GM19035 (cell line): ENCODE measurements around the gene PITPNB.

Source experiments
- ATAC-seq: cut with Tn5 transposase; IDR thresholded peaks from one replicate; pipeline ENCODE4 v1.9.1; 2021; ENCODE audit not compliant: unreplicated experiment

The PITPNB gene

DNA sequence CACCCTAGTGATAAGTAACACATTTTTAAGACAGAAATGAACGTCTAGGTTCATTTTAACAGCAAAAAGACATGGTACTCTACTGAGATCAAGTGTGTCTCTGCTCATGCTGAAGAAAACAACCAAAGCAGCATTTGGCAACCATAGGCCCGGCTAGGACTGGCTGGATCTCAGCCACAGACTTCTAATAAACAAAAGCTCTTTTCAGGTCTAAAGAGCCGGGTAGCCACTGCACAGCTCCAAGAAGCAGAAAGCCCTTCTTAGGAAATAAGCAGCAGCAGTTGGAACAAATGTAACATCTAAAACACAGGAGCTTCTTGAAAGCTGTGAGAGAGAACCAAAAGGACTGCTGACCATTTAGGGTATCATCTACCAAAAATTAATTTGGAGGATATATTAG is 37.6 kb downstream of the PITPNB start:
- no peak for ATAC-seq

DNA sequence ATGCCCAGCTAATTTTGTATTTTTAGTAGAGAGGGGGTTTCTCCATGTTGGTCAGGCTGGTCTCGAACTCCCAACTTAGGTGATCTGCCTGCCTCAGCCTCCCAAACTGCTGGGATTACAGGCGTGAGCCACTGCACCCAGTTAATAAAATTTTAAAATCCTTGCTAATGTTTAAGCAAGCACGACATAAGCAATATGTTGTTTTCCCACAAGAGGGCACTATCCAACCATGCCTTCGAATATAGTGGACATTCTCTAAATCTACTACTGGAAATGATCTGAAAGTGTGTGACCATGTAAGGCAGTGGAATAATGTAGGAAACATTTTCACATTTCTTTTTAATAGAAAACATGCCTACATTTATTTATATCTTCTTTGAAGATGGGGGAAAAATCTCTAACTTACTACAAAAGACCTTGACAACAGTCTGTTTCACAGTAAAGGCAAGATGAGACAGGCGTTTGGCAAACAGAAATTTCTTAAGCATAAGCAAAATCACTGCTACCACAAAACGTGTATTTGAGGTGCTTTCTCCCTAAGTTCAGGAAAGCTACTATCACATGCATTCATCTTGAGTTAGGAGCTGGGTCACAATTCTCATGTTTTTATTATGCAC is 38.2 kb downstream of the PITPNB start:
- ATAC-seq: no peak

DNA sequence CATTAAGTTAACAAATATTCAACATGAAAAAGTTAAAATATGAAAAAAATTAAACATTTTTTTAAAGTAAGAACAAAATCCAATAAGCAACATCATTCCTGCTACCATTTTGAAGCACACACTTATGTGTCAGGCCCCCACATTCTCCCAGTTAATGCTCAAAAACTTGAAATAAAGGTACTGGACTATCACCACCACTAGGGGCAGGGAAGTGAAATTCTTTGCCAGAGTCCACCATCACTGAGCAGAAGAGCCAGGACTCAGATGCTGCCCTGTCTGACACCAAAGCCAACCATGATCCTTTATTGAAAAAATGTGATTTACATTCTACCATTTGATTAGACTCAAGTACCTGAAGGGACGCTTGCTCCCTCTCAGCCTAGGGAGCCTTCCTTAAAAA is 39.1 kb downstream of the PITPNB start:
- no peak for ATAC-seq

DNA sequence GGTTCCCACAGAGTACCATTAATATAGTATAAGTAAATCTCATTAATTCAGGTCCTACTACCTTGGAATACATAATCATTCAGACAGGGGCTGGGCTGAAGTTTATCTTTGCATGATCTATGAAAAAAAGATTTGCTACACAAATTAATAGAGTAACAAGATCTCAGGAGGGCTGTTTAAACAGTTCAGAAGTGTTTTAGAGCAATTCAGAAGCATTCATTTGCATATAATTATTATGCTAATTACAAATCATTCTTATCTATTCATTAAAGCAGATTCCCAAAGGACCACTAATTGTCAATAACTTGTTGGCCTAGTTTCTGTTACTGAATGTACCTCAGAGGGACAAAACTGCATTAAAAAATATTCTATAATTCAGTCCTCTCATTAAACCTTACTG is 40.5 kb downstream of the PITPNB start:
- ATAC-seq: no peak

DNA sequence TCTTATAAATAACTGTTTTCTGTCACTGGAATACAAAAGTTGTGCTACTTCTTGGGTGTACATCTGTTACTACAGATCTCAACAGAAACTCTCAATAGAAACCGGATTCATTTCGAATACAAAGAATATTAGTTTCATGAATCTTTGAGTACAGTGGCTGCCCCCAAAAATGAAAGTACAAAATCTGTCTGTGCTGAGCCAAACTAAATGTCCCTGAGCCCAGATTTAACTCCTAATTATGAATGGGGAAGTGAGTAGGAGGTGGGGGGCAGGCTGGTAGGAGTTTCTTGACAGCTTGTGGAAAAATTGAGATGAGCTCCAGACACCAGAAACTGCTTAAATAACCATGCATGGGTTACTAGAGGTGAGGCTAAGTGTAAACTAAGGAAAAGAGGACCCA is 41.6 kb downstream of the PITPNB start:
- ATAC-seq: no peak

DNA sequence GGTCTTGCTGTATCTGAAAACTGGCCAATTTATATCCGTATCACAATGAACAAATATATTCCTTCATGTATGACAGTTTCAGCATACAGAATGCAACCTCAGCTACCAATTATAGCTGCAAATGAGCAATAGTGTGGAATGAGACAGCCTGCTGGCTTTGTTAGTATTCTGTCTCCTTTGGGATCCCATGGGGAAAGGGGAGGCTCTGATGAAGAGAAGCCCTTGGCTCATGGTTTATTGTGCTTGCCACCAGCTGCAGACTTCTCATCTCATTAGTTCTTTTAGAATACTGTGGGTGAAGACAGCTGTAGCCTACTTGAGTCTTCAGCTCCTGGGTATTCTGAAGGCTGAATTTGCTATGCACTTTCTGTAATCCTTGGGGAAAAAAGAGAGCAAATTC is 42.4 kb downstream of the PITPNB start:
- ATAC-seq: no peak

DNA sequence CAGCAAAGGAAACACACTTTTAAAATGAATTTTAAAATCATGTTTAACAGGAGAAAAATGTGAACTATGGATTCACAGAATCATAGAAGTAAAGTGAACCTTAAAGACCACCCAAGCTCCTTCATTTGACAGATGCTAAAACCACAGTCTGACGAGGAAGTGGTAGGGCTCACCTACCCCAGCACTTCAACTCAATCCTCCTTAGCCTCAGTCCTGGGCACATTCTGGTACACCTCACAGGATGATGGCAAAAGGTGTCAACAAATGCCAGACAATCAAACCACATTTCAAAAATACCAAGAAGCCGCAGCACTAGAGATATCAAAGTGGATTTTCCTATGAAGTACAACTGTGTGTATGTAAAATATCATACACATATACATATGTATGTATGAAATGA is 43.1 kb downstream of the PITPNB start:
- ATAC-seq: no peak

DNA sequence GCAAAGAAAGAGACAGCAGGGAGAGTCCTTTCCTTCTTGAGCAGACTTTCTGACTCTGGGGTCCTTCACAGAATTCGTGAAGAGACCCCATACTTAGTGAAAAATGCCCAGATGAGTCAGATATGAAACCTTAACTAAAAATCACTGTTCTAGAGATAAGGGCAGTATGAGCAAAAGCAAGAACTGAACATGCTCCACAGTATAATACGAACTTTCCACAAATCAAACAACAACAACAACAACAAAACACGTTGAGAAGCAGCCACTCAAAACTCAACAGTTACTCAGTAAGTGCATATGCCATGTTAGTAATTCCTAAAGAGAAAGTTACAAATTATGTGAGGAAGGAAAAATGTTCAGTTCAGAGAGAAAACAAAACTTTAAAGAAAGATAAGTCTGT is 44.3 kb downstream of the PITPNB start:
- no peak for ATAC-seq

DNA sequence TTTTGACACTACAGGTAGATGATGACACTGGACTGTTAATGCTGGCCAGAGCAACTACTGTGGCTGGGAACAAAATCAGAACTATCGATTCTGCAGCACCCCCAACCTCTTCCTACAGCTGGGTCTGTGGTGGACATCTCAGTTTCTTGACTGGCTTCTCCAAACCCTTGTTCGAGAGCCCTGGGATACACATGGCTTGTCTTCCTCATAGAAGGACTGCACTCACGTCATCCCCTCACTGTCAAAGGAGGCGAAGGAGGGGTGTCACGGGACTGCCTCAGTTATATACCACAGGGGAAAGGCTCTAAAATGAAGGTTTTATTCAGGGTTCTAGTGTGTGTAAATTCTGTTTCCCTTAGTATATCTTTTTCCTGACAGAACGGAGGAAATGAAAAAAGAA is 44.9 kb downstream of the PITPNB start:
- ATAC-seq: no peak

DNA sequence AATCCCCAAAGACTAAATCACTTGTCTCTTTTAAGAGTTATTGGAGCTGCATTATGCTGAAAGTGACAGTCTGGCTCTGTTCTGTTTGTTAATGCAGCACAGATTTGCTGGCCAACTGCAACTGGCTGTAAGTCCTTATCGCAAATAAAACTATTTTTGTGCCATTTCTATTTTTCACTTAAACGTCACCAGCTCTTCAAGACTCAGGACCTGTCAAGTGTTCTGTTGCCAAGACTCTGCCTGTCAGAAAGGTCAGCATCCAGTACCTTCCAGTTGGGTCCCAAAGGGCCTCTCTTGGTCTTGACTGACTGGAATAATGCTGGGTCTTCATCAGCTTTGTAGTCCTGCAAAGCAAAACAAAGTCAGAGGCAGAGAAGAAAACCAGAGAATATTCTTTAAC is 45.6 kb downstream of the PITPNB start:
- no peak for ATAC-seq

DNA sequence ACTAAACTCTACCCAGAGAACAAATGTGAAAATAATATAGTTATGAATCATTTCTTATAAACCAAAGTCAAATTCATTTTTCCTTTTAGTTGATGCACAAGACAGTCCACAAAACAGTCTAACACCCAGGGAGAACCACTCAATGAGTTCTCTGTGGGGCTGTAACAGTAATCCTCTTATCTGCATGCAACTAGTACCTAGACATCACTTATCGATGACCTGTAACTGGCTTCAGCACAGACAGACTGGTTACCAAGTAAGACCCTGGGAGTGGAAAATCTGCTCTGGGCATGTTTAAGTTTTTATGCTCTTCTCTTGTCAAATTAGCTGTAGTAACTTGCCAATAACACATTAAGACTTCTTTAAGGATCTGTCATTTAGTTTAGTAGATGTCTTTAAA is 46.6 kb downstream of the PITPNB start:
- no peak for ATAC-seq

DNA sequence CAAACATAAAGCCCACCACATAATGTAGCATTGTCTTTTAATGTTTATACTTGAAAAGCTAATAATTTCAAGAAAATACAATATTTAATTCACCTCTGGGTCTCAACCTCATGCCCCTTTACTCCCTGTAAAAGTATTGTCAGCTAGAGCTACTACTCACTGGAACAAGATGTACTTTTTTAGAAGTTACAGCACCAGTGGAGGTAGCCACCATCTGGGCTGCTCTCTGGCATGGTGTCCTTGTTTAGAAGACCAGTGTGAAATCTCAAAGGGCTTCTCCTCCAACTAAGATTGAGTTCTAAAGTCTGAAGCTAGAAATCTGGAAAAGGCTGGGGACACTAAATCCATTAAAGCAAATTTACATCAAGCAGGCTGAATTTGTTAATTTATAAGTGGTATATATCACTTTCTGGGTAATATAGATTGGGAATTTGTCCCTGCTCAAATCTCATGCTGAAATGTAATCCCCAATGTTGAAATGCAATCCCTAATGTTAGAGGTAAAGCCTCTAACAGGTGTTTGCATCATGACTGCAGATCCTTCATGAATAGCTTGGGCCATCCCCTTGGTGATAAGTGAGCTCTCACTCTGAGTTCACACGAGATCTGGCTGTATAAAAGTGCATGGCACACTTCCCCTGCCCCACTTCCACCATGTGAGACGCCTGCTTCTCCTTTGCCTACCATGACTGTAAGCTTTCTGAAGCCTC is 47.6 kb downstream of the PITPNB start:
- no peak for ATAC-seq

DNA sequence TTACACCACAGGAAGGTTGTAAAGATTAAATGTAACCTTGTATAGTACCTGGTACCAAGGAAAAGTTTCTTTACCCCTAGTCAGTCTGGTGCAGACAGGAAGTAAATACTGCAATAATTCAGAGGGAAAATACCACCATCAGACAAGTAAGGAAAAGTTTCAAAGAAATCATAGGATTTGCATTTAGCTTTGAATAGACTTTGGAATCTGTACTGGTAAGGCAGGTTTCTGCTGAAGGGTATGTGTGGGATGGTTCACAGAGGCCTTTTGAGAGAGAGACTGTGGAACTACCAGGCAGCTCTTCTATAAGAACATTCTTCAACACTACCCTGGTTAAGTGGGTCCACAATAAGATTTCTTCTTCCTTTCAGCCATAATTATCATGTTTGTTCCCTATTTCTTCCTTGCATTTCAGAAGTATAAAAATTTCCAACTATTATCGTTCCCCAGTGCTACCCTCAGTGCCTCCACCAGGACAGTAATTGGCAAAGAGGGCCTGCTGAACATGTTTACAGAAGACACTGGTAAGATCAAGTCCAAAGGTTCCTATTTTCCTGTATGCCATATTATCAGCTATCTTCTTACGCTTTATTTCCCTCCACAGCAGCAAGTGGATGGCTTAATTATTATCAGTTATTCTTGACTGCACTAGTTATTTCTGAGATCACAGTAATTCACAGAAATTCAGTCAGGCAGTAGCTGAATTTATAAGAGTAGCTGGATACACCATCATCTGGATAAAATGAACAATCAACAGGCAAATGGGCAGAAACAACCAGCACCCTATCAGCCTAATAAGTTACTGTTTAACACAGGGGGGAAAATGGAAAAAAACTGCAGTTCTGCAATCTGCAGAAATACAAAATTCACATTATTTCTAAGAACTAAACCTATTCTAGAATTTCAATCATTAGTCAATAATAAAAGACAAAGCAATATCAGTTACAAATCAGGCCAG is 48.5 kb downstream of the PITPNB start:
- ATAC-seq: no peak

DNA sequence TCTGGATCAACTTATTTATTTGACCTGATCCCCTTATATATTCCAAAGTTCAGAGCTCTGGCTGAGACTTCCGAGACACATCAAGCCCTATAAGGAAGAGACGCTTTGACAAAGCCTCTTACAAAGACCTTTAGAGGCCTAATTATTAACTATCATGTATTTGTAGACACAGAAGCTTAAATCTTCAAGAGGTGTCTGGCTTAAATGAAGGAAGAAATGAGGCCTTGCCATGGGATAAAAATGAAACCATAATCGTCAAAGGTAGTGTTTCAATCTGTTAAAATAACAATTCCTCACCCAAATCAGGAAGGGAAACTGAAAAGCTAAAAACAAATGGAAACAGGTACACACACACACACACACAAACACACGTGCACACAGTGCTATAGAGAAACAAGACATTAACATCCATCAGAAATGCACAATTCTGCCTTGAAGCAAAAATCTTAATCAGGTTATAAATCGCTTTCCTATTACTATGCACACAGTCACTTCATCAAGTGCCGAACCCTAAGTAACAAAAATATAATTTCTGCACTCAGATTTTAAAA is 50.2 kb downstream of the PITPNB start:
- no peak for ATAC-seq

DNA sequence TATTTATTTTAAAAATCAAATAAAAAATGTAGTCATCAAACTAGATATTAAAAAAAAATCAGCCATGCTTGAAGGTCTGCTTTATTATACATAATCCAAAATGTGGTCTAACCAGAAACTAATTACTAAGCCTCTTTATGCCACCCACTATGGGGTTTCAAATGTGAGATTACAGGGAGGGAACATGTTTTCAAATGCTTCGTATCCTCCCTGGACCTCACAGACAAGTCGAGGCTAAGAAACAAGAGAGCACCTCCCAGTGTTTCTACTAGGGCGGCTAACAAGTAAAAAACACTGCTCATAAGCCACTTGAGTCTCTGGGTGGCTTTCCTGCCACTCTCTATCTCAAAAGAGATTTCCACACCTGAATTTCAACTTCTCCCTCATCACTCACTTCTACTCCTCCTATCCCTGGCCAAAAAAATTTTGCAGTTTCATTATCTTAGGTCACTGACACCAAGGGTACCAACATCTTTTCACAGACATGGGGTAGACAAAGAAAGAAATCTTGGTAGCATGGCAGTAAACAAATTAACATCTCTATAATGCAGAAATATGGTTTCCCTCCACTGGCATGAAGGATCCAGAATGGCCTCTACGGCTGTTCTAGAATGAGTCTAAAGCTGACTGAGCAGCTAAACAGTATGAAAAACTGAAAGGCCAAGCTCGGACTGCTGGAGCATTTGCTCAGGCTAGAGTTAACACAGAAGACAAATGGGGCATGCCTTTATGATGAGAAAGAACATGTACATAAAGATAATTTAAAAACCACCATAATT is 50.9 kb downstream of the PITPNB start:
- ATAC-seq: no peak

DNA sequence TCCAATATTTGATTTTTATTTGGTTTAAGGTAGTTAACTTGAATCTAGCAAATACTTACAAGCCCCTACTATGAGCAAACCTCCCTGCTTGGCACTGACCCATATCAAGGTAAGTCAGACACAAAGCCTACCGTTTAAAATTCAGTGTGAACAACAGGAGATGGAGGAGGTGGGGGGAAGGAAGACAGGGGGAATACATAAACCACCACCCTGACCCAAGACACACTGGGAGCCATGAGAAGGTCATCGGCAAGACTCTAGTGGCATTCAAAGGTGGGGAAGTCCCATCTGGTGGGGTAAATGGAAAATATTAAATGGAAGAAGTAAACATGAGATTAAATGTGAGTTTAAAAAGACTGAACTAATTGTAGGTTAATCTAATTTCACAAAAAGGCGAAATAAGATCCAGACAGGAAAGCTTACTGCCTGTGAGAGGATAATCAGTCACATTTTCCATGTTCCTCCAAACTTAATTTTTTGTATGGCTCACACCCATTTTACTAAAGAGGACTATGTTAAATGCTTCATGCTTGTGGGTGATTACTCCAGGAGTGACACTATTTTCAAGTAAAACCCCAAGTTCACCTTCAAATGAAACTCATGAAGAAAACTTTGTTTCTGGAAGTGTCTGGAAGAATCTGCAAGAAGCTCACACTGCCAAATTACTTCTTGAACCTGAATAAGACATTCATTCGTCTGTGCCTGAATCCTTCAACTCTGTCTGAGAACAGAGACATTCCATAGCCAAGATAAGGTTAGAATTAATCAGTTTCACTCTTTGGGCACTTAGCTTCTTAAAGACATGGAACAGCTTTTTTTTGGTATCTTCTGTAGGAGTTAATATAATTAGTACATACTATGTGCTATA is 51.7 kb downstream of the PITPNB start:
- ATAC-seq: no peak

DNA sequence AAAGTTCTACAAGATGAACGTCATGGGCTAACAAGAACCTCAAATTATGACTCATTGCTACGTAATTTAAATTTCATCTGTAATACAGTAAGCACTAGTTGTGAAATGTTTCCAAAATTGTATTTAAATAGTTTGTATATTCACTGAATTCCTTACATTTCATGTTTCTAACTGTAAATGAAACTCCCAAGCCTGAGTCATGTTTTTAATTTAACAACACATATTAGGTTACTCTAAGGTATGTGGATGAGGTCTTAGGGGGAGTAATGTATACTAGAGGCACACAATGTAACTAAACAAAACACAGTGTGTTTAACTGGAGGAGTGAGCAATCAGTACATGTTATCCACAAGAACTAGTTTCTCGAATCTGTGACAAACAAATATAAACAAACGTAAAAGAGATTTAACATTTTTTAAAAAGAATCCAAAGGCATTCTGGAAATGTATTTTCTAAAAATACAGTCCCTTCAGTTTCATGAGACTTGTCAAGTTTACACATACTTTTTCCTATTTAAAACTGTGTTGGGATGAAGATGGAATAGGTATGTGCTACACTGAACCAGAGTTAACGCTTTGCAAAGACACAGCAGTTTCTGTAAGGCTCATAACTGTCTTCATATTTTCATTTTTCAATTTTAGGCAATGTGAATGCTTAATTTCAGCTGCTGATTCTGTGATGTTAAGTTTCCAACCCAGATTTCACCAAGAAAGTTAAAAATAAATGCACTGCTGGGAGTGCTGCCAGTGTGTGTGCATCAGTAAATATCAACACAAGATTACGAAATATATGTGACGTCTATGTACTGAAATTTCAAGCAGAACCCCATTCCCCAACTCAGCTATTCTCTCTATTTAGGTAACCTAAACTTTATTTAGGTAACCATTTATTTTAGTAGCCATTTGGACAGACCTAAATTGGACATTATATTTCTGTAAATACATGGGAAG is 52.6 kb downstream of the PITPNB start:
- no peak for ATAC-seq

DNA sequence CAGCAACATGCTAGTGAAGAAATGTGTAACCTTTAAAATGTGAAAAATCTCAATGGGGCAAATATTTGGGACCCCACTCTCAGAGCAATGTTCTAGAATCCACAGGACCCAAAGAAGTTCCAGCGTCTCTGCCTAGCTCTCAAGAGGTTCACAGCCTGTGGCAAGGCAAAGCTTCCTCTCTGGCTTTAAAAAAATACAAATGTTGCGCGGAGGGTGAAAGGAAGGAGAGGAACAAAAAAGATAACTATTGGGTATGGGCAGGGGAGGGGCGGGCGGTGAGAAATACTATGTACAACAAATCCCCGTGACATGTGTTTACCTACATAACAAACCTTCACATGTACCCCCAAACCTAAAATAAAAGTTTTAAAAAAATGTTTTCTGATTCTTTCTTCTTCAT is 53.6 kb downstream of the PITPNB start:
- no peak for ATAC-seq

DNA sequence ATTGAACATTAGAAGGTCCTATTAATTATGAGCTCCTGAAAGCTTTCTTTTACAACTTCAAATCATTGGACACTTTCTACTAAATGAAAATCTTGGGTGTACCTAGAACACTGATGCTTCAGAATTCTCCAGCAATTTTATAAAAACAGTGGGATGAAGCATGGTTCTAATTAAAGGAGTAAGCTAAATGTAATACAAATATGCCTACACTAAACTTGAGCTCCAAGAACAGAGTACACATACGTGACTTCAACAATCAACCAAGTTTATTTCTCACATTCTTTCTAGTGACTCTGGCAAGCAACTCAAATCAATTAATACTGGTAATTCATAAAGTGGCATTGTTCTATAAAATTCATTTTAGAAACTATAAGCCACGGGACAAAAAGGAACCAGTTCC is 55.5 kb downstream of the PITPNB start:
- no peak for ATAC-seq
